Esophagus squamous epithelium (tissue), 4 donors: ENCODE results near the gene SPDL1.

ENCODE experiments used
- CTCF ChIP-seq, 6 experiments: fragments of 450-650 bp in 4 of 6; fragments of 200-600 bp in 2 of 6; sonication (generic) in 2 of 6; IDR thresholded peaks; one replicate each; pipeline ENCODE4 v1.5.1; 2016 to 2019; ENCODE audit warnings: antibody characterized with exemption in 6 of 6, mild to moderate bottlenecking in 4 of 6, moderate library complexity in 4 of 6
- POLR2A ChIP-seq, 4 donors: fragments of 450-650 bp; IDR thresholded peaks; one replicate each; pipeline ENCODE4 v1.6.1; 2017; ENCODE audit warnings: antibody characterized with exemption in 4 of 4, mild to moderate bottlenecking in 4 of 4, moderate library complexity in 3 of 4

DNA sequence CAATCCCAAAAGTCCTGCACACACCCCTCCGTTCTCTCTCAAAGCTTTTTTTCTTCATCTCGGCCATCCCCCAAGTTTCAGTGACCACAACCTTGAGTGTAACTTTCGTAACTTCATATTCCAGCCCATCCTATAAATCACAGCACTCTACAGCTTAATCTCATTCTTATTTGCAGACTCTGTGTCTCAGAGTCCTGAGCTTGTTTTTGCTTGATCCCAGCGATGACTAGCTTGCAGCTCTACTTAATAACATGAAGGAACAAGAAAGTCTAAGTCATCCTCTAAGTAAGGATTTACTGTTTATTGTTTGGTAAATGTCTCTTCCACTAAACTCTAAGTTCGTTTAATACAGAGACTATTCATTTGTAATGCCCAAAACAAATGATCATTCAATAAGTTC, 2.6 kb upstream of the SPDL1 start:
- TF ChIP-seq CTCF (IDR thresholded peaks at IDR 0.05) (no peak), POLR2A (IDR thresholded peaks at IDR 0.05) (no peak)
